SK-N-SH (cell line): ENCODE data around the gene ZDBF2. TPM values are rescaled to one million over a fixed set of nuclear protein-coding genes. Genes with fewer than 3 reads are reported as not detected.

Experiments
- CTCF ChIA-PET: fragments of 300-600, 350-600 bp; formaldehyde crosslinking; extraction: SDS; loops from one replicate; lab custom pipeline; 2021; lab: Yijun Ruan, JAX
- POLR2A ChIA-PET: fragments of 350-600 bp; sonication (Branson Sonifier 250); formaldehyde crosslinking; extraction: SDS; loops from one replicate; lab custom pipeline; 2020; ENCODE audit warnings: antibody characterized with exemption, inconsistent platforms; lab: Yijun Ruan, JAX
- DNase-seq: peaks from one replicate; pipeline ENCODE4 v3.0.0; 2012
- H2AFZ ChIP-seq: fragments of 200-600 bp; sonication (generic); 2 replicates; pipeline ENCODE4 v1.8.1; 2016; ENCODE audit warnings: antibody characterized with exemption, mild to moderate bottlenecking, low read depth
- H3F3A ChIP-seq: fragments of 200-600 bp; sonication (generic); replicated peaks from 2 replicates; pipeline ENCODE3; 2016; ENCODE audit warnings: antibody characterized with exemption, mild to moderate bottlenecking; ENCODE audit not compliant: insufficient read depth
- H3K27ac ChIP-seq, 2 experiments: fragments of 200-500 bp in 1 of 2; fragments of 200-600 bp in 1 of 2; sonication (Bioruptor generic) in 1 of 2; sonication (generic), shearing (Covaris generic) in 1 of 2; 2 replicates each; pipeline versions ENCODE4 v1.5.1 to v1.6.1; 2014 to 2016; ENCODE audit warnings: low read depth in 2 of 2, inconsistent platforms in 1 of 2, low read length in 1 of 2, mild to moderate bottlenecking in 1 of 2, mixed read lengths in 1 of 2
- H3K27me3 ChIP-seq: fragments of 200-600 bp; sonication (generic), shearing (Covaris generic); 2 replicates; pipeline ENCODE4 v1.6.1; 2016; ENCODE audit warnings: mixed run types; ENCODE audit not compliant: insufficient read depth
- H3K36me3 ChIP-seq, 2 experiments: fragments of 200-500 bp in 1 of 2; fragments of 200-600 bp in 1 of 2; sonication (Bioruptor generic) in 1 of 2; sonication (generic) in 1 of 2; replicated peaks in 1 of 2; 2 replicates each; pipeline versions ENCODE3 to v1.5.1; 2014 to 2016; ENCODE audit warnings: low read length in 1 of 2, mild to moderate bottlenecking in 1 of 2; ENCODE audit not compliant: insufficient read depth in 2 of 2, control insufficient read depth in 1 of 2
- H3K4me1 ChIP-seq, 2 experiments: fragments of 200-500 bp in 1 of 2; fragments of 200-600 bp in 1 of 2; sonication (Bioruptor generic) in 1 of 2; sonication (generic), shearing (Covaris generic) in 1 of 2; 2 replicates each; pipeline versions ENCODE4 v1.5.1 to v1.6.1; 2014 to 2016; ENCODE audit warnings: low read depth in 1 of 2, low read length in 1 of 2, mixed run types in 1 of 2; ENCODE audit not compliant: insufficient read depth in 2 of 2, control insufficient read depth in 1 of 2
- H3K4me2 ChIP-seq: fragments of 200-600 bp; sonication (generic), shearing (Covaris generic); 2 replicates; pipeline ENCODE4 v1.6.1; 2017; ENCODE audit warnings: mixed run types
- H3K4me3 ChIP-seq, 2 experiments: fragments of 200-500 bp in 1 of 2; fragments of 200-600 bp in 1 of 2; sonication (Bioruptor generic) in 1 of 2; sonication (generic), shearing (Covaris generic) in 1 of 2; 2 replicates each; pipeline versions ENCODE4 v1.5.1 to v1.8.1; 2014 to 2016; ENCODE audit warnings: low read depth in 2 of 2, inconsistent platforms in 1 of 2, low read length in 1 of 2, mild to moderate bottlenecking in 1 of 2, mixed read lengths in 1 of 2, moderate library complexity in 1 of 2
- H3K79me2 ChIP-seq: fragments of 200-600 bp; sonication (generic); 2 replicates; pipeline ENCODE4 v1.8.1; 2017; ENCODE audit warnings: mild to moderate bottlenecking; ENCODE audit not compliant: insufficient read depth
- H3K9ac ChIP-seq: fragments of 200-600 bp; sonication (generic); 2 replicates; pipeline ENCODE4 v1.6.1; 2017; ENCODE audit warnings: mixed run types
- H3K9me2 ChIP-seq: fragments of 200-600 bp; sonication (generic); 2 replicates; pipeline ENCODE4 v1.6.1; 2017; ENCODE audit warnings: mixed run types
- H3K9me3 ChIP-seq: fragments of 200-600 bp; sonication (generic); 2 replicates; pipeline ENCODE4 v1.6.1; 2017; ENCODE audit warnings: mixed run types, mild to moderate bottlenecking, moderate library complexity
- H4K20me1 ChIP-seq: fragments of 200-600 bp; sonication (generic); 2 replicates; pipeline ENCODE4 v1.6.1; 2017; ENCODE audit warnings: mild to moderate bottlenecking, mixed run types; ENCODE audit not compliant: insufficient read depth
- CHD2 ChIP-seq: fragments of 150-350 bp; IDR thresholded peaks from 2 replicates; pipeline ENCODE4 v1.6.1; 2018; ENCODE audit warnings: low read length; ENCODE audit not compliant: partially characterized antibody
- CTCF ChIP-seq: fragments of 200-600 bp; sonication (generic); IDR thresholded peaks from 2 replicates; pipeline ENCODE4 v1.6.1; 2017; ENCODE audit warnings: antibody characterized with exemption, mild to moderate bottlenecking, moderate library complexity
- EP300 ChIP-seq, 2 experiments: IDR thresholded peaks; 2 replicates each; pipeline versions ENCODE4 v1.4.0 to v1.6.1; 2012; ENCODE audit warnings: borderline replicate concordance in 1 of 2, low read depth in 1 of 2, low read length in 1 of 2
- FOSL2 ChIP-seq: IDR thresholded peaks from 2 replicates; pipeline ENCODE4 v1.4.0; 2012; ENCODE audit warnings: low read depth, mild to moderate bottlenecking, moderate library complexity, borderline replicate concordance
- GATA2 ChIP-seq: sonication (generic); formaldehyde crosslinking; IDR thresholded peaks from 2 replicates; pipeline ENCODE4 v1.5.0; 2020; ENCODE audit warnings: mild to moderate bottlenecking, missing genetic modification reagents
- IRF3 ChIP-seq: fragments of 150-350 bp; IDR thresholded peaks from 2 replicates; pipeline ENCODE4 v1.6.1; 2016; ENCODE audit warnings: mild to moderate bottlenecking, low read depth, low read length
- MEF2A ChIP-seq: IDR thresholded peaks from 2 replicates; pipeline ENCODE4 v1.4.0; 2012; ENCODE audit warnings: low read depth, borderline replicate concordance
- REST ChIP-seq: IDR thresholded peaks from 2 replicates; pipeline ENCODE4 v1.6.1; 2012; ENCODE audit warnings: mild to moderate bottlenecking, low read depth, low read length, moderate library complexity
- RFX5 ChIP-seq: IDR thresholded peaks from 2 replicates; pipeline ENCODE4 v1.6.1; 2012; ENCODE audit warnings: mild to moderate bottlenecking, improper control_type of control experiment, low read length
- RXRA ChIP-seq: IDR thresholded peaks from 2 replicates; pipeline ENCODE4 v1.4.0; 2012; ENCODE audit warnings: low read depth, mild to moderate bottlenecking, borderline replicate concordance
- TCF12 ChIP-seq: IDR thresholded peaks from 2 replicates; pipeline ENCODE4 v1.4.0; 2012
- TEAD4 ChIP-seq: IDR thresholded peaks from 2 replicates; pipeline ENCODE4 v1.4.0; 2012; ENCODE audit warnings: mild to moderate bottlenecking, borderline replicate concordance; ENCODE audit not compliant: insufficient read depth
- YY1 ChIP-seq: IDR thresholded peaks from 2 replicates; pipeline ENCODE4 v1.4.0; 2012; ENCODE audit warnings: low read depth, mild to moderate bottlenecking
- WGBS: methylation state at CpG from one replicate; pipeline ENCODE4 v1.1.6; 2017; ENCODE audit warnings: low lambda C conversion rate; 5-methylcytosine and 5-hydroxymethylcytosine counted together
- polyA plus RNA-seq, 3 experiments: library from polyadenylated mRNA; depleted of rRNA; stranded (reverse); fragments of >200 nt; gene quantifications; 2 replicates each; pipeline ENCODE4 v1.2.3, GENCODE V29; 2012

The ZDBF2 gene
- polyA plus RNA-seq, 1 of the 3 experiments (the other 2 are of a cell fraction), result 1.4 TPM

- Histone ChIP-seq H3K9me2 (no peaks in the 10 kb centered on the region), H3K4me2 (no peak overlapping the region), H3K27me3 (no peaks in the 10 kb centered on the region; the same call in 1 of the 2 replicates), H3K27ac (no peak overlapping the region), H3F3A (no peaks in the 10 kb centered on the region), H4K20me1 (no peaks in the 10 kb centered on the region), H3K4me1 (no peaks in the 10 kb centered on the region), H3K79me2 (no peaks in the 10 kb centered on the region), H3K4me3 (no peak overlapping the region), H3K9me3 (no peaks in the 10 kb centered on the region), H2AFZ (no peak overlapping the region)
- WGBS, result 55% methylated on average over 4 of the region's 4 CpGs
- POLR2A ChIA-PET, result no interaction called here
- DNase-seq, result no peak
- TF ChIP-seq GATA2 (CRISPR knock-in tag), result no peak
- no peak for TF ChIP-seq CTCF
- no peak for TF ChIP-seq YY1
- TF ChIP-seq TCF12, result no peak
- no peak for TF ChIP-seq MEF2A
- TF ChIP-seq FOSL2, result no peak
- no peak for TF ChIP-seq REST
- TF ChIP-seq, all 33 proteins: peak for 0
- Histone ChIP-seq H3K9ac (no peak overlapping the region), H3K36me3 (no peaks in the 10 kb centered on the region)
- CTCF ChIA-PET, result no interaction called here
These were observed 68.7 kb downstream of the ZDBF2 start for GRCh38 chr2:206343144-206343543.

DNA sequence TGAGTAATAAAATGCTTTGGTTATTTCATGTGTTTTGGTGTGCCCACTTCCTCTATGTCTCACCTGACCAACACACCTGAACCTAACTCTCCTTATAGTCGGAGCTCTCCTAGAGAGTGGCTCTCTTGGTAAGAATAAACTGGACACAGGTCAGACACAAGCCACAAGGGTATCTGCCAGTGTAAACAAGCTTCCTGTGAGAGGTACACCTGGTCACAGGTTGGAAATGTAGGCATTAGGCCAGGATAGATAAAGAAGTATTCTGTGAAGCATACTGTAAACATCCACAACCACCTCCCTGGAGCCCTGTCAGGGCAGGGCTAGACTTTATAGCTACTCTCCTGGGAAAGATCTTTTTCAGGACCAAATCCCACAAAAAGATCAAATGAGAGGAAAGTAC, 69.4 kb downstream of the ZDBF2 start:
- Histone ChIP-seq H3K27me3 (no peaks in the 10 kb centered on the region; the same call in 1 of the 2 replicates), H3K4me2 (no peak overlapping the region), H3K79me2 (no peaks in the 10 kb centered on the region), H3K9ac (no peak overlapping the region), H3K4me3 (no peak overlapping the region), H3K9me2 (no peaks in the 10 kb centered on the region), H3K36me3 (no peaks in the 10 kb centered on the region), H3K9me3 (no peaks in the 10 kb centered on the region), H3F3A (no peaks in the 10 kb centered on the region), H4K20me1 (no peaks in the 10 kb centered on the region), H2AFZ (no peak overlapping the region), H3K27ac (no peak overlapping the region), H3K4me1 (no peaks in the 10 kb centered on the region)
- POLR2A ChIA-PET, result no interaction called here
- CTCF ChIA-PET, result no interaction called here
- no peak for TF ChIP-seq CTCF
- TF ChIP-seq TEAD4, result no peak
- TF ChIP-seq IRF3, result no peak
- no peak for TF ChIP-seq RFX5
- no peak for TF ChIP-seq REST
- no peak for TF ChIP-seq GATA2 (CRISPR knock-in tag)
- no peak for TF ChIP-seq RXRA
- no peak for TF ChIP-seq EP300 (IDR thresholded peaks at IDR 0.05; ENCODE audit: borderline replicate concordance in 1 of 2, low read depth in 1 of 2, low read length in 1 of 2)
- no peak for TF ChIP-seq CHD2
- no peak for DNase-seq
- 40% methylated on average over 1 of the region's 1 CpG for WGBS
